ENCODE results near the gene JAGN1. TPM values are rescaled to one million over a fixed set of nuclear protein-coding genes. Genes with fewer than 3 reads are reported as not detected.

Gene JAGN1
- total RNA-seq (2022; extraction: Qiagen RNA extraction), result 82.2 to 95.8 TPM (median 93.2 TPM) in 5 replicates

DNA sequence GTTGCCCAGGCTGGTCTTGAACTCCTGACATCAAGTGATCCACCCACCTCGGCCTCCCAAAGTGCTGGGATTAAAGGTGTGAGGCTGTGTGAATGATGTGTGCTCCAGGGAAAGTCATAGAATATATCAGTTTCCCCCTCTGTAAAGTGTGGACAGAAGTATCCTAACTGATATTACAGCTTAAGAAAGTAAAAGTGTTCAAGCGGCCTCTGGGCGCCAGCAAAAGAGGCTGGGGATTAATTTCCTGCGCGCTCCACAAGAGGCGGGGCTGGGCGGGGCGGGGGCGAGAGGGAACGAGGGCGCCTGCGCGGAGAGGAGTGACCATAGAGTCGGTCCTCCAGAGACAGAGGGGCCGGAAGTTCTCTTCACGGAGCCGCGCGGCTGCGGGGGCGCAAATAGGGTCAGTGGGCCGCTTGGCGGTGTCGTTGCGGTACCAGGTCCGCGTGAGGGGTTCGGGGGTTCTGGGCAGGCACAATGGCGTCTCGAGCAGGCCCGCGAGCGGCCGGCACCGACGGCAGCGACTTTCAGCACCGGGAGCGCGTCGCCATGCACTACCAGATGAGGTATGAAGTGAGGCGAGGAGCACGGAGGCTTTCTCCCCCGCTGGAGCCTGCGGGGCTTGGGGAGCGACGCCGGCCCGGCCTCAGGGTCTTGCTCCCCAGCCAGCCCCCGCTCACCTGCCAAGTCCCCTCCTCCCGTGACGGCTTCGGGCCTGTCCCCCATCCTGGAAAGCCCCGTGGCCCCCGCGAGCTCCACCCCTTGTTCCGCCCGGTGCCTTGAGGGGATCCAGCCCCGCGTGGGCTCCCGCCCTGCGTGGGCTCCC lies at the start of gene JAGN1:
JAGN1 (plus strand) TSS at position 362 of the 823 bp plus-strand sequence; CDS start at position 475, 113 bp downstream.

DNA sequence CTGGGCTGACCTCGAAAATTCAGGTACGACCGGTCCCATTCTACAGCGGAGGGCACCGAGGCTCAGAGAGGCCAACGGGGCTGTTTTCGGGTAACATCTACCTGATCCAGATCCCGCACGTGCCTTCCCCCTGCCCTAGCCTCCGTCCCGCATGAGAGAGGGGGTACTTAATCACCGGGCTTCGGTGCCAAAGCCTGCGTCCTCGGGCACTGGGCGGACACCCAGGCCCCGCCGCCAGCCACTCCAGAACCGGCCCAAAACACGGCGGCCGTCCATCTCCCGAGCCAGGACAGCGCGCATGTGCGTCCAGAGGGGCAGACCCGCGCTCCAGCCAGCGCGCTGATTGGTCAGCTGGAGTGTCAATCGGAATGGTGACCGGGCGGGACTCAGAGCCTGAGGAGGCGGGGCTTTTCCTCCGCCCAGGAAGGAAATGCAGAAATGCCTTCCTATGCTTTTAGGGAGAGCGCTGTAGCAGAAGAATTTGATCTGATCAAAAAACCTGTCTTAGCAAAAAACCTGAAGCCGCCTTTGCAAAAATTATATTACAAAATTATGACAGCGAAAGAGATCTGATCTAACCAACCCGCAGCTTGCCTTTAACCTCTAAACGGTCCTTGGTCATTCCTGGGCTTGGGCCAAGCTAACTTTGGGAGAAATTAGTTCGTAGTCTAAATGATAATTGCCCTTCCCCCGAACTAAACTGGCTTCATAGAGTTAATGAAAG lies 46.5 kb upstream of the JAGN1 start, which contains the start of gene RPUSD3:
RPUSD3 (minus strand) TSS at position 294 of the 724 bp plus-strand sequence; CDS start at position 276, 18 bp downstream.

DNA sequence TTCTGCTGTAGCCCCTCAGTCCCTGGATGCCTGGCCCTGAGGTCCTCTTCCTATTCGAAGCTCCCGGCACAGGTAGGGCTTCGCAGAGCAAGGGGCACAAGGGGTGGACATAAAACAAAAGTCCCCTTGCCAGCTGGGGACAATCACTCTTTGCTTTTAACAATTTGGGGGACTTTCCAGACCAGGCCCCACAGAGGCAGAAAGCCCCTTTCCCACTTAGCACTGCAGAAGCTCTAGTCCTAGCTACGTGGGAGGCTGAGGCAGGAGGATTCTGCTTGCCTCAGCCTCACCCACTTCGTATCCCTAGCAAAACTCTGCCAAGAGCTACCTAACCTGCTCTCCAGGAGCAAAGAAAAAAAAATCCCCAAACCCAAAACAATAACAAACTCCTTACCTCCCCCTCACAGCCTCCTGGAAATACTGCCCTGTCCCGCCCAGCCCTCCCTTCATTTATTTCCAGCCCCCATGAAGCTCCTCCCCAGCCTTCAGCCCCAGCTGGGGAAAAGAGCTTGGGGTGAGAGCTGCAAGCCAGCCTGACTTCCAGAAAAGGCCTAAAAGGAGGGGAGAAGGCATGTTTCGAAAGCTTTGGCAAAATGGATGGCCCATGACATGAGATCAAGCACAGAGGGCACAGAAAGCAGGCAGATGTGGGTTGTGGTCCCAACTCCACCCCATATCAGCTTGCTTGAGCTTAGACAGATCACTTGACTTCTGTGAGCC lies 10.4 kb upstream of the JAGN1 start, which contains the start of gene CIDEC:
CIDEC (minus strand) TSS at position 424 of the 720 bp plus-strand sequence. CDS start 1,767 bp downstream, outside the sequence.

DNA sequence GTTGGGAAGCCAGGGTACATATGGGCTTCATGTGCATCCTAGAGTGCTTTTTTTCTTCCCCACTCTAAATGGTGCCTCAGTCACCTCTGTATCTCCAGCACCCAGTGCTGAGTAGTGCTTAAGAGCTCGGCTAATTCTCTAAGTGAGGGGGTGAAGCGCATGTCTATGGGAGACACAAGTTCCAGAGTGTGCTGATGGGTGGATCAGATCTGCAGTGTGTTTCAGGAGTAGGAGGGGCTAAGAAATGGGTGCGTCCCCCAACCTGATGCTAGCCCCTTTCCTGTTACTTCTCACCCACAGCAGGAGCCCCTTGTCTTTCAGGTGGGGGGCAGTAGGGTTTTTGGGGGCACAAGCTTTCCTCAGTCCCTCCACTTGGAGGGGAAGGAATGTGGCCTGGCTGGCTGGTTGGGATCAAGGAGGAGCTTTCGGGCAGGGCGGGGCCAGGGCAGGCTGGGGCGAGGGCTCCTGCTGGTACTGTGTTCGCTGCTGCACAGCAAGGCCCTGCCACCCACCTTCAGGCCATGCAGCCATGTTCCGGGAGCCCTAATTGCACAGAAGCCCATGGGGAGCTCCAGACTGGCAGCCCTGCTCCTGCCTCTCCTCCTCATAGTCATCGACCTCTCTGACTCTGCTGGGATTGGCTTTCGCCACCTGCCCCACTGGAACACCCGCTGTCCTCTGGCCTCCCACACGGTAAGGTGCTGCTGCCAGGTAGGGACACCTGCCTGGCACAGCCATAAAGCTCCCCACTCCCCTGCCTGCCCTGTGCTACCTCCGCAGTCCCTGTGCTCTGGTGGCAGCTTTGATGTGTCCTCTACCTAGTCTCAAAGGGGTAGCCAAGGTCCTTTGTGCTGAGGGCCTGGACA lies 12.2 kb downstream of the JAGN1 start, which contains the start of gene IL17RE:
IL17RE (plus strand) TSS at position 477 of the 866 bp plus-strand sequence; CDS start at position 562, 85 bp downstream.

DNA sequence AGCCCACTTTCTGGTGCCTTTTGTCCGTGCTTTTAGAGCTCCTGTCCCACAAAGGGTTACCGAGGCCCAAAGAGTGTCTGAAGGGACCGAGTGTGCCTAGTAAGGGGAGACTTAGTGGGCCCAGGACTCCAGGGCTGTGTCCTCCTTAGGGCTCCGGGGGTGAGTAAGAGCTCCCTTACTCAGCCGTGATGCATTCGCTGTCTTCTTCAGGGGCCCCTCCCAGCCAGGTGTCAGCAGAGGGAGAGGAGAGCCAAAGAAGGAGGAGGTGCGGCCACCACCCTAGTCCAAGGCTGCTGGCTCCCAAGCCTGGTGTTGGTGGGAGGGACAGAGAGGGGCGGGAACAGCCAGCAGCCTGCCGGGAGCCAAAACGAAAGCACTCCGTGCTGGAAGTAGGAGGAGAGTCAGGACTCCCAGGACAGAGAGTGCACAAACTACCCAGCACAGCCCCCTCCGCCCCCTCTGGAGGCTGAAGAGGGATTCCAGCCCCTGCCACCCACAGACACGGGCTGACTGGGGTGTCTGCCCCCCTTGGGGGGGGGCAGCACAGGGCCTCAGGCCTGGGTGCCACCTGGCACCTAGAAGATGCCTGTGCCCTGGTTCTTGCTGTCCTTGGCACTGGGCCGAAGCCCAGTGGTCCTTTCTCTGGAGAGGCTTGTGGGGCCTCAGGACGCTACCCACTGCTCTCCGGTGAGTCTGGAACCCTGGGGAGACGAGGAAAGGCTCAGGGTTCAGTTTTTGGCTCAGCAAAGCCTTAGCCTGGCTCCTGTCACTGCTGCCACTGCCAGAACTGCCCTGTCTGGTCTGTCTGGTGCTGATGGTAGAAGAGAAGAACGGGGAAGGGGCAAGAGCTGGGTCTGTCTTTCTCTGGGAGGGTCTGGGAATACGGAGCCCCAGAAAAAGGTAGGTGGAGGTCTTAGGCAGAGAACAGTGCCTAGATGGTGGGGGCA lies 26.6 kb downstream of the JAGN1 start, which contains the start of gene IL17RC:
IL17RC (plus strand) TSS at position 365 of the 947 bp plus-strand sequence; CDS start at position 583, 218 bp downstream.

DNA sequence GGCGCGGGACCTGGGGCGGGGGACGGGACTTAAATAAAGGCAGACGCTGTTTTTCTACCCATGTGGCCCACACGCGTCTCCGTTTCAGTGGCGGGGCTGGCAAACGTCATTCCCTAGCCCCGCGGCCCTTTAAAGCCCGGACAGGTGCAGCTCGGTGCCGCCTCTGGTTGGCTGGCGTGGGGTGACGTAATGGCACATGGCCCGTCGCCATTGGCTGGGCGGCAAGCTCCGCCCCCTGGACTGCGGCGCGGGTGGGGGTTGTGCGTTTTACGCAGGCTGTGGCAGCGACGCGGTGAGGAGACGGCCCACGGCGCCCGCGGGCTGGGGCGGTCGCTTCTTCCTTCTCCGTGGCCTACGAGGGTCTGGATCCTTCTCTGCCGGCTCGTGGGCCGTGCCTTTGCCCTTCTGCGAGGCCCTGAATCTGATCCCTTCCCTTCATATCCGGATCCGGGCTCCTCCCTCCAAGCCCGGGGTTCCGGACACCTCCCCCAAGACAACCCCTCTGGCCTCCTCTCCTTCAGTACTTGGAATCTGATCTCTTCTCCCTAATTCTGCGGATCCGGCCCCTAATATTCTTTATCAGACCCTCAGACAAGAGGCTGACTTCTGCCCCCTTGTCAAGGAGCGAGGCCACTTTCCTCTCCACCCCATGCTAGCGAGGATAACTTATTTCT lies 43.3 kb downstream of the JAGN1 start, which contains the start of gene CRELD1:
CRELD1 (plus strand) TSS at position 274 of the 674 bp plus-strand sequence. CDS start 605 bp downstream, outside the sequence.

Other genes with a start within 250 kb of the JAGN1 start
- 27.6 to 30.7 TPM (median 28.2 TPM) in 5 replicates for gene MTMR14, start 241.1 kb upstream of the JAGN1 start, total RNA-seq (2022; extraction: Qiagen RNA extraction)
- 0.15 to 0.31 TPM (median 0.17 TPM) in 3 of 5 replicates, not detected in the others for gene CPNE9, start 186.8 kb upstream of the JAGN1 start, total RNA-seq (2022; extraction: Qiagen RNA extraction)
- gene BRPF1, start 158.9 kb upstream of the JAGN1 start, total RNA-seq (2022; extraction: Qiagen RNA extraction), result 17.6 to 20.3 TPM (median 18.6 TPM) in 5 replicates
- gene OGG1, start 140.7 kb upstream of the JAGN1 start, total RNA-seq (2022; extraction: Qiagen RNA extraction), result 12.7 to 21.2 TPM (median 16.9 TPM) in 5 replicates
- 12.3 to 18.0 TPM (median 16.3 TPM) in 5 replicates for gene CAMK1, start 120.7 kb upstream of the JAGN1 start, total RNA-seq (2022; extraction: Qiagen RNA extraction)
- 54.5 to 60.5 TPM (median 59.9 TPM) in 5 replicates for gene TADA3, start 98.1 kb upstream of the JAGN1 start, total RNA-seq (2022; extraction: Qiagen RNA extraction)
- 153 to 231 TPM (median 158 TPM) in 5 replicates for gene ARPC4, start 97.5 kb upstream of the JAGN1 start, total RNA-seq (2022; extraction: Qiagen RNA extraction)
- gene TTLL3, start 80.3 kb upstream of the JAGN1 start, total RNA-seq (2022; extraction: Qiagen RNA extraction), result 6.0 to 8.3 TPM (median 7.0 TPM) in 5 replicates
- gene RPUSD3, start 46.6 kb upstream of the JAGN1 start, total RNA-seq (2022; extraction: Qiagen RNA extraction), result 50.4 to 59.0 TPM (median 55.8 TPM) in 5 replicates
- gene CIDEC, start 10.4 kb upstream of the JAGN1 start, total RNA-seq (2022; extraction: Qiagen RNA extraction), result 50.4 to 66.9 TPM (median 56.5 TPM) in 5 replicates
- 1.2 to 1.7 TPM (median 1.4 TPM) in 5 replicates for gene IL17RE, start 12.2 kb downstream of the JAGN1 start, total RNA-seq (2022; extraction: Qiagen RNA extraction)
- 25.4 to 34.2 TPM (median 31.6 TPM) in 5 replicates for gene IL17RC, start 26.5 kb downstream of the JAGN1 start, total RNA-seq (2022; extraction: Qiagen RNA extraction)
- gene CRELD1, start 43.2 kb downstream of the JAGN1 start, total RNA-seq (2022; extraction: Qiagen RNA extraction), result 10.5 to 14.9 TPM (median 13.2 TPM) in 5 replicates
- 1.2 to 1.9 TPM (median 1.7 TPM) in 5 replicates for gene PRRT3, start 61.8 kb downstream of the JAGN1 start, total RNA-seq (2022; extraction: Qiagen RNA extraction)
- 105 to 146 TPM (median 111 TPM) in 5 replicates for gene EMC3, start 96.2 kb downstream of the JAGN1 start, total RNA-seq (2022; extraction: Qiagen RNA extraction)
- gene FANCD2, start 135.8 kb downstream of the JAGN1 start, total RNA-seq (2022; extraction: Qiagen RNA extraction), result 17.2 to 20.1 TPM (median 18.7 TPM) in 5 replicates
- gene FANCD2OS, start 217.6 kb downstream of the JAGN1 start, total RNA-seq (2022; extraction: Qiagen RNA extraction), result not detected in 5 replicates
- 167 to 178 TPM (median 176 TPM) in 5 replicates for gene BRK1, start 225.1 kb downstream of the JAGN1 start, total RNA-seq (2022; extraction: Qiagen RNA extraction)